HG02943 (cell line): ENCODE results near the gene KIZ.
A peak's percentile ranks its signal among the peaks of the same experiment; 100 is the strongest.

Experiments used
- ATAC-seq: cut with Tn5 transposase; IDR thresholded peaks from one replicate; pipeline ENCODE4 v1.9.1; 2021; ENCODE audit warnings: mild to moderate bottlenecking, low read depth, moderate library complexity; ENCODE audit not compliant: unreplicated experiment

KIZ gene

GRCh38 chr20:21125849-21126580 is at the start of gene KIZ:
KIZ (plus strand) TSS chr20:21126082; CDS start chr20:21126116, 34 bp downstream.
- ATAC-seq, result peak; percentile 97

- no peak for ATAC-seq
Observed at GRCh38 chr20:21077809-21078345, 48.0 kb upstream of the KIZ start.

- ATAC-seq, result no peak
Observed at GRCh38 chr20:21082584-21082983, 43.3 kb upstream of the KIZ start.

GRCh38 chr20:21083825-21084325 is 42.0 kb upstream of the KIZ start:
- no peak for ATAC-seq

- no peak for ATAC-seq
Observed at GRCh38 chr20:21087862-21088540, 37.9 kb upstream of the KIZ start.

GRCh38 chr20:21089391-21089790 is 36.5 kb upstream of the KIZ start:
- ATAC-seq, result no peak

- ATAC-seq, result no peak
Observed at GRCh38 chr20:21090111-21090618, 35.7 kb upstream of the KIZ start.

GRCh38 chr20:21090721-21091120 is 35.2 kb upstream of the KIZ start:
- ATAC-seq, result no peak

GRCh38 chr20:21092806-21093205 is 33.1 kb upstream of the KIZ start:
- ATAC-seq, result no peak

- ATAC-seq, result no peak
Observed at GRCh38 chr20:21096321-21097043, 29.4 kb upstream of the KIZ start.

- ATAC-seq, result no peak
Observed at GRCh38 chr20:21099751-21100577, 25.9 kb upstream of the KIZ start.

- no peak for ATAC-seq
Observed at GRCh38 chr20:21100578-21101452, 25.1 kb upstream of the KIZ start.

GRCh38 chr20:21101453-21101931 is 24.4 kb upstream of the KIZ start:
- no peak for ATAC-seq

- no peak for ATAC-seq
Observed at GRCh38 chr20:21101932-21102575, 23.8 kb upstream of the KIZ start.

- ATAC-seq, result no peak
Observed at GRCh38 chr20:21102603-21103311, 23.1 kb upstream of the KIZ start.

- ATAC-seq, result no peak
Observed at GRCh38 chr20:21103582-21104465, 22.1 kb upstream of the KIZ start.

GRCh38 chr20:21104466-21104761 is 21.5 kb upstream of the KIZ start:
- ATAC-seq, result no peak
